IPS DF 4.7 (cell line): ENCODE results near the gene C1D.
"Not testable (repeated sequence)": the region's sequence is repeated elsewhere in the genome, so short reads cannot be mapped to it uniquely, and the experiment has no call there.

ENCODE experiments used
- DNase-seq: peaks from one replicate; pipeline ENCODE4 v3.0.0-alpha.2; 2013; ENCODE audit warnings: low spot score; ENCODE audit errors: extremely low read depth

Gene C1D, protein sequence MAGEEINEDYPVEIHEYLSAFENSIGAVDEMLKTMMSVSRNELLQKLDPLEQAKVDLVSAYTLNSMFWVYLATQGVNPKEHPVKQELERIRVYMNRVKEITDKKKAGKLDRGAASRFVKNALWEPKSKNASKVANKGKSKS

GRCh38 chr2:68062680-68063387, at the start of gene C1D:
TSS of gene C1D (minus strand) at chr2:68063004. CDS start at chr2:68047310, 15,694 bp downstream.
- peak; percentile 64 for DNase-seq

- no peak for DNase-seq
Measured at GRCh38 chr2:68110102-68110501, 47.3 kb upstream of the C1D start.

GRCh38 chr2:68108120-68108519, 45.3 kb upstream of the C1D start:
- no peak for DNase-seq

GRCh38 chr2:68107475-68107874, 44.7 kb upstream of the C1D start:
- DNase-seq, result no peak

GRCh38 chr2:68104111-68104835, 41.5 kb upstream of the C1D start:
- DNase-seq, result no peak

DNA sequence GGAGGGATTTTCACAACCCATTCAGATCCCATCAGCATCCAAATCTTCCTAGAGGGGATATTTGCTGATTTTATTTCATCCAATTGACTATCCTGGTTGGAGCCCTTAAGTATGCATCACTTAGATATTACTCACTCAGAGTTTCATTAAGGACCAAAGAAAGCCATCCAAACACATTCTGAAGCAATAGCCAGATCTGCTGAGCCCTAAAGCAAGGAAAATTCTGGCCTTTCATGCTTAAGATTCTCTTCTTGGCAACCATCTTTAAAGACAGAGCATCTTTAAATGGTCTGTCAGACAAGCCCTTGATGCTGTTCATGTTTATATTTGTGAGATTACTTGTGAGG, 40.9 kb upstream of the C1D start:
- DNase-seq, result no peak

GRCh38 chr2:68103030-68103708, 40.4 kb upstream of the C1D start:
- DNase-seq, result no peak

DNA sequence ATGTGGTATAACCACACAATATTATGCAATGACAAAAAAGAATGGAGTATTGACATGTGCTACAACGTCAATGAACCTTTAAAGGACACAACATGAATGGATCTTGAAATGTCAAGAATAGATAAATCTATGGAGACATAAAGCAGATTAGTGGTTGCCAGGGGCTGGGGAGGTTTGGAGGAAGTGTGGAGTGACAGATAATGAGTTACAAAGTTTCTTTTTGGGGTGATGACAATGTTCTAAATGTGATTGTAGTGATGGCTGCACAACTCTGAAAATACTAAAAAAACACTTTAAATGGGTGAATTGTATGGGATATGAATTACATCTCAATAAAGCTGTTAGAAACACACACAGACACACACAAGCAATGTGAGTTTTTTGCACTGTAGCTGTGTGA, 37.4 kb upstream of the C1D start:
- DNase-seq, result no peak

GRCh38 chr2:68099260-68099659, 36.5 kb upstream of the C1D start:
- no peak for DNase-seq

DNA sequence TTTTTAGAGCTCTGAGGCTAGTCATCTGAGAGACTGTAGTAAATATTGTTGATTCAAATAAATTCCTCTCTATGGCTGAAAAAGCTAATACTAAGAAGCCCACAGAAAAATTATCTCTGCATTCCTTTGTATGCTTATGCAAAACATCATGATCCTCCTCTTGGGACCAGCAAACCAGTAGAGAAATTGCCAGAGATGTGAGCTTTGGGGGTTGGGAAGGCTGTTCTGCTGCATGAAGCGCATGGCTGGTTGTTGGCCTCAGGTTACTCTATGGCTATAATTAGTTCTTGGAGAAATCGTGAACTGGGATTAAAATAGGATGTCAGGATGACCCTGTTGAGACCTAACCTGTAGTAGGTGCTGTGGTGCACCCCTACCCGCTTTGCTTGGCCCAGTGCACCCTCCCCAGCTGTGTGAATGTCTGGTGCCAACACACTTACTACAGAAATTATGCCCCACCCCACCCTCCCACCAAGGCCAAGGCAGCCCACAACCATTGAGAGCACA, 35.5 kb upstream of the C1D start:
- DNase-seq, result no peak

- DNase-seq, result no peak
Measured at GRCh38 chr2:68094111-68094510, 31.3 kb upstream of the C1D start.

- no peak for DNase-seq
Measured at GRCh38 chr2:68093634-68094033, 30.8 kb upstream of the C1D start.

DNA sequence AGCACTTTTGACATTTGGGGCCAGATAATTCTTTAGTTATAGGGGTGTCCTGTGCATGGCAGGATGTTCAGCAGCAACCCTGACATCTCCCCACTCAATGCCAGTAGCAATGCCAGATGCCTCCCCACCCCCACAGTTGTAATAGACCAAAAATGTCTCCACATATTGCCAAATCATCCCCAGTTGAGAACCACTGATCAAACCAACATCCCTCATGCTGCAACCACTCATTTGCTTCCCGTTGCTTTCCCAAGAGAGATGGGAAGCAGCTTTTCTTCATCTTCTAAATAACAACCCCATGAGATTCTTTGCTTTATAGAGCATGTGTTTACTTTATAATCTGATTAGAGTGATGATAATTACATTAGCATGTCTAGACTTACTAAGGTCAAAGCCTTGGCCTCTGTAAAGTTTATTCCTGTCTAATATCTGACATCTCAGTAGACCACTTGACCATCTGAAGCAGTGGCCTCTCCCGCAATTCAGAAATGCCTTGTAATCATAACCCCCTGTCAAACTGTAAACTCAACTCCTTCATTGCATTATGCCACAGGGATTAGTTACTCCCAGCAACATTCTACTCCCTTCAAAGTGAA, 28.7 kb upstream of the C1D start:
- no peak for DNase-seq

- DNase-seq, result no peak
Measured at GRCh38 chr2:68089961-68090360, 27.2 kb upstream of the C1D start.

- no peak for DNase-seq
Measured at GRCh38 chr2:68088940-68089339, 26.1 kb upstream of the C1D start.

DNA sequence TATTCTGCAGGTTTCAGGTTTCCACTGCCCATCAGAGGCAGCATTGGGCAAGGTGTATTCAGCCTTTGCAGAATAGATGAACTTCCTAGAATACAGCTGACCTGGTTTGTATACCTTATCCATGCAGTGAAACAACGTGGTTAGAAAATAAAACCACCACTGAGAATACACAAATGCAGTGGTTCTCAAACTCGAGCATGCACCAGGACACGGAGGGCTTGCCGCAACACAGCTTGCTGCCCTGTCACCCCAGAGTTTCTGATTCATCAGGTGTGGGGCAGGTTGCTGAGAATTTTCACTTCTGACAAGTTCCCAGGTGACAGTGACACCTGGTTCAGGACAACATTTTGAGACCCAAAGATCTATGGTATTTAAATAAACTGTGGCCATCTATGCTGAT, 23.4 kb upstream of the C1D start:
- no peak for DNase-seq

DNA sequence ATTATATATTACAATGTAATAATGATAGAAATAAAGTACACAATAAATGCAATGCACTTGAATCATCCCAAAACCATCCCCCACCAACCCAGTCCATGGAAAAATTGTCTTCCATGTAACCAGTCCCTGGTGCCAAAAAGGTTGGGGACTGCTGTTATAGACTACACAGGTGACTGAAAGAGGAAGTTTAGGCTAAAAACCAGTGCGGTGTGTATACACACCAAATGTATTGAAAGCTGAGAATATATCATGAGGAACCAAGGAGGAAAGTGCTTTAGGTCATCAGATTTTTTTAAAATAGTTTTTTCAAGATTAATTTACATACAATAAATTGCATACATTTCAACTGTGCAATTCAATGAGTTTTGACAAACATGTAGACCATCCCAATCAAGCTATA, 20.5 kb upstream of the C1D start:
- no peak for DNase-seq

DNA sequence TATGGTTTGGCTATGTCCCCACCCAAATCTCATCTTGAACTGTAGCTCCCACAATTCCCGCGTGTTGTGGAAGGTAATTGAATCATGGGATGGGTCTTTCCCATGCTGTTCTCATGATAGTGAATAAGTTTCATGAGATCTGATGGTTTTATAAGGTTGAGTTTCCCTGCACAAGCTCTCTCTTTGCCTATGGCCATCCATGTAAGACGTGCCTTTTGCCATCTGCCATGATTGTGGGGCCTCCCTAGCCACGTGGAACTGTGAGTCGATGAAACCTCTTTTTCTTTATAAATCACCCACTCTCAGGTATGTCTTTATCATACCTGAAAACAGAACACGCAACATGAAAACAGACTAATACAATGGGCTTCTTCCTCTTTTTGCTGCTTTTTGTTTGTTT, 11.2 kb upstream of the C1D start:
- no peak for DNase-seq

GRCh38 chr2:68063797-68064646, 1.2 kb upstream of the C1D start:
- not testable (repeated sequence) for DNase-seq

DNA sequence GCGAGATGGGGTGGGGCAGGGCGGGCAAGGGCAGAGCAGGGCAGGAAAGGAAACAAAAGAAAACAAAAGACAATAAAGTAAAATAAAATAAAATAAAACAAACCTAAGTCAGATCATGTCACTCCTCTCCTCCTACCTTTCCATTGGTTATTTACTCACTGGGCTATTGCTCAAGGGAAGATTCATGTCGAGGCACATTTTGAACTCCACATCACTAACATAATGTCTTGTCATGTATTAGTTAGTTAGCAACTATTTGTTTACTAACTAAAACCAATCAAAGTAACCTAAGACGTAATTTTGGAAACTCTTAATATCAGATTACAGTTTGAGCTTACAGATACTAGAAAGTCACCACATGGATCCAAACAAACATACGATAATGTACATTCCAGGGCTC, 2.2 kb downstream of the C1D start:
- no peak for DNase-seq
